ENCODE measurements around the gene DYDC2.
"Not testable (repeated sequence)": the region's sequence is repeated elsewhere in the genome, so short reads cannot be mapped to it uniquely, and the experiment has no call there.

DYDC2 gene

GRCh38 chr10:80356563-80356988 lies at the start of gene DYDC2, which contains the start of gene DYDC1:
Gene DYDC2, plus strand, starts transcription at chr10:80356781. Its CDS starts 5,663 bp downstream, at chr10:80362444.
Gene DYDC1, minus strand, starts transcription at chr10:80356755. Its CDS starts 4,154 bp downstream, at chr10:80352601.
- DNase-seq (ENCODE audit: low spot score): peak; percentile 68

DNA sequence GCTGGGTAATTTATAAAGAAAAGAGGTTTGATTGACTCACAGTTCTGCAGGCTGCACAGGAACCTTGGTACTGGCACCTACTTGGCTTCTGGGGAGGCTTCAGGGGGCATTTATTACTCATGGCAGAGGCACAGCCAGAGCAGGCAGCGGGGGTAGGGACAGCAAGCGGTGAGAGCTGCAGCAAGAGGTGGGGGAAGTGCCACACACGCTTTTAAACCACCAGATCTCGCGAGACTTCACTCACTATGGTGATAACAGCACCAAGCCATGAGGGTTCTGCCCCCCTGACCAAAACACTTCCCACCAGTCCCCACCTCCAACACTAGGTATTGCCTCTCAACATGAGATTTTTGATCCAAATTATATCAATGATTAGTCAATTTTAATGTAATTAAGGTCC lies 43.1 kb upstream of the DYDC2 start:
- DNase-seq (ENCODE audit: low spot score): no peak

- DNase-seq (ENCODE audit: low spot score): no peak
Observed at GRCh38 chr10:80315391-80315790, 41.2 kb upstream of the DYDC2 start.

DNA sequence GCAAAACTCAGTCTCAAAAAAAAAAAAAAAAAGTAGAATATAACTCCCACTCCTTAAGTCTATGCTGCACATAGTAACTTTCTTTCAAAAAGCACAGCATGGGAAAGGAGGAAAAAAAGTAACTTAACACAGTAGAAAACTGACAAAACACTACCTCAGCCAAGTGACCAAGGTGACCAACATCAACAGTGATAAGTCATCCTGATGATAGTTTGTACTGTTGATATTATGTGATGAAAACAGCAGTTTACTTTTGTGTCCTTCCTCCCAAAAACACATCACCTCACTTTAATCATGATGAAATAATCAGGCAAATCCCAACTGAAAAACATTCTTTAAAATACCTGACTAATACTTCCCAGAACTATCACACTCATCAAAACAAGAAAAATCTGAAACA lies 37.8 kb upstream of the DYDC2 start:
- no peak for DNase-seq (ENCODE audit: low spot score)

GRCh38 chr10:80319318-80319717 lies 37.3 kb upstream of the DYDC2 start:
- DNase-seq (ENCODE audit: low spot score): no peak

DNA sequence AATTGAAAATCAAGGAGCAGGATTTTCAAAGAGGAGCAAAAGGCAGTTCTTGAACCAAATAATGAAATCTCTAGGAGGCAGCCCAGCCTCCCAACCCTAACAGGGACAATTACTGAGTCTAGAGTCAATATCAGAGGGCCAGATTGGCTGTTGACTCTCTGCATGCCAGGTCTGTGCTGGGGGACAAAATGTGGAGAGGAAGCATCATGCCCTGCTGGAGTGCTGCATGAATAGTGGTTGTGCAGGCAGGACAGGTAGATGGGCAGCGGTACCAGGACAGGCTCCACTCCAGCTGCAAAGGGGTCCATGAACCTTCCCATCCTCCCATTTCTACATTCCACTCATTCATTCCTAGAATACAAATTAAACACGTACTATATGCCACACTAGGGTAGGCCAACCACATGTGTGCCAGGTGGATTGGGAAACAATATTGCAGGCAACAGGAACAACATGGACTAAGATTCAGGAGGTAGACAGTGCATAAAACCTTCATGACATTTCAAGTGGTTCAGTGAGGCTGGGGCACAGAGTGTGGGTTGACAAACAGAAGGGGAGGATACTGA lies 36.8 kb upstream of the DYDC2 start:
- DNase-seq (ENCODE audit: low spot score): no peak

DNA sequence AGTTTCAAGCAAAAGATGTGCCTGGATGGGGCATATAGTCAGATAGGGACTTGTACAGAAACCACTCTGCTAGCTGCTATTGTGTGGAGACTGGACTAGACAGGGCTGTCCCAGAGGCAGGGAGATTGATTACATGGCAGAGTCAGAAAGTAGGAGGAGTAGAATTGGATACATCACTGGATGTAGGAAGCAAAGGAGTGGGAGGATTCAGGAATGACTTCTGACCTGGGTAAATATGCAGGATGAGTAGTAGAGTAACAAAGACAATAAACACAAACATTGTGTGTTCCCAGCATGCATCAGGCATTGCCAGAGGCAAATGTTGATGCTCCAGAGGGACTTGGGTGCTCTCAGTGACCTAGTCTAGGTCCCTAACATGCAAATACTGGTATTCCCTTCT lies 36.2 kb upstream of the DYDC2 start:
- no peak for DNase-seq (ENCODE audit: low spot score)

GRCh38 chr10:80321183-80321582 lies 35.4 kb upstream of the DYDC2 start:
- no peak for DNase-seq (ENCODE audit: low spot score)

DNA sequence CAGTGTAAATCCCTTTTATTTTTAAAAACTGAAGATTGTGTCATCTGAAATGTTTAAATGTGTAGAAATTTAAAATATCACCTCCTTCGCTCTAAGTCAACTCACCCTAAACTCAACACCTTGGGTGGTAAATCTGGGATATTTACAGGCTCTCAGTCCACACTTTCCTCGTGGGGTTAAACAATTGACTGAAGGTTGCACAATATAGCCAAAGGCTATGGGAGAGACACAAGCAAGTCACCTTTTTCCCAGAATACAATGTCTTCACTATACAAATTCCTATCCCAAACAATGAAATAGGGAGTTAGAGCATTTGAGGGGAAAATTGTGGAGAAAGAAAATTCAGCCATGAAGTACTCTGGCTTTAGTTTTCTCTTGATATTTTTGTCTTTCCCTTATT lies 34.4 kb upstream of the DYDC2 start:
- no peak for DNase-seq (ENCODE audit: low spot score)

- no peak for DNase-seq (ENCODE audit: low spot score)
Observed at GRCh38 chr10:80322711-80323110, 33.9 kb upstream of the DYDC2 start.

DNA sequence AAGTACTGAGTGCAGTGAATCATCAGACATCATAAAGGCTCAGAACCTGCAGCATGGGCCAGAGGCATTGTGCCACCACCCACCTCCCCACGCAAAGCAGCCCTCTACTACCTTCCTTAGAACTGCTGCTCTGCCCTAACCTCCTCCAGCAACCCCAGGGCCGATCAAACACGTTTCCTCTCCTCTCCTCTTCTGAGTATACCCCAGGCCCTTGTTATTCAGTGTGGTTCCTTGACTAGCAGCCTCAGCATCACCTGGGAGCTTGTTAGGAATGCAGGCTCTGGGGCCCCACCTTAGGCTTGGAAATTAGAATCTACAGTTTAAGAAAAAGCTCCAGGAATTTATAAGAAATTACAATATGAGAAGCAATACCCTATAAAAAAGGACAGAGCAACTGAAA lies 33.3 kb upstream of the DYDC2 start:
- DNase-seq (ENCODE audit: low spot score): no peak

- no peak for DNase-seq (ENCODE audit: low spot score)
Observed at GRCh38 chr10:80324086-80324485, 32.5 kb upstream of the DYDC2 start.

DNA sequence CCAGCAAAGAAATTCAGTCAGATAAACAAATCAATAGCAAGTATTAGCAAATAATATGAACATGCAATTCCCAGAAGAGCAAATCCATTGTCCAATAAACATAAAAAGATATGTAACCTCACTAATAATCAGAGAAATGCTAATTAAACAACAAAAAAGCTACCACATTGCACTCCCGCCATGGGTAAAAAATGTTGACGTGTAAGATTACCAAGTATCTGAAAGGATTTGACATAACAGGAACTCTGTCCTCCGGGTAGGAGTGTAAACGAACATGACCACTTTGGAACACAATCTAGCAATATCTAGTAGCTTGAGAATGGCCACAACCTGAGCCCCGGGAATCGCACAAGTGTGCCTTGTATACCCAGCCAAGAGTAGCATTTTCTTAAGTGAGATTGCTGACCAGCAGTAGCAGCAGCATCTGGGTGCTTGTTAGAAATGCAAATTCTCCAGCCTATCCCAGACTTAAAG lies 31.7 kb upstream of the DYDC2 start:
- no peak for DNase-seq (ENCODE audit: low spot score)

DNA sequence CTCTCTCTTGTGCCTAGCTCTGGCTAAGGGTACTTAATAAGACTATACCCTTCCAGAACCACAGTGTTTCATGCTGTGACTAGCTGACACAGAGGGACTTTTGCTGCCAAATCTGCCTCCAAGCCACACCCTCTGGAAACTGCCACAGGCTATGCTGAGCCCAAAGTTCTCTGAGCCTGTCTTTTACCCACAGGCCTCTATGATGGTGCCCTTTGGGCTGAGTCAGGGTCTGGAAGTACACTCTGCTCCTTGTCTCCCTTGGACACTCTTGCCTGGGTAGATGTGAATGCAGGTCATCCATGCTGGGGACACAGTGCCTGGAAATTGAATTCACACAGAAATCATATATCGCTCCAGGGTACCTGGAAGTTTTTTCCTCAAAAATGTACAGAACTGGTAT lies 22.6 kb upstream of the DYDC2 start:
- DNase-seq (ENCODE audit: low spot score): no peak

DNA sequence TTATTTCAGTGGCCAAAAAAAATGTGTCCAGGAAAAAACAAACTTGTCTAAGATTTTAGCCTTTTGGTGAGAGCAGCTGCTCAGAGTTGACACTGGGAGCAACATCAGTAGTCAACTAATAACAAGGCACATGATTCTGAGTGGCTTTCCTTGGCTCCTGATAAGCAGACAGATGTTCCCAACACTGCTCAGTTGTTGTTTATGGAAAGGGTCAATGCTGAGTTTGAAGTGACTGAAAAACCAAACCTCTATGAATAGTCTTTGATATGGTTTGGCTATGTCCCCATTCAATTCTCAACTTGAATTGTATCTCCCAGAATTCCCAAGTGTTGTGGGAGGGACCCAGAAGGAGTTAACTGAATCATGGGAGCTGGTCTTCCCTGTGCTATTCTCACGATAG lies 12.3 kb upstream of the DYDC2 start:
- DNase-seq (ENCODE audit: low spot score): no peak

- no peak for DNase-seq (ENCODE audit: low spot score)
Observed at GRCh38 chr10:80344912-80345311, 11.7 kb upstream of the DYDC2 start.

DNA sequence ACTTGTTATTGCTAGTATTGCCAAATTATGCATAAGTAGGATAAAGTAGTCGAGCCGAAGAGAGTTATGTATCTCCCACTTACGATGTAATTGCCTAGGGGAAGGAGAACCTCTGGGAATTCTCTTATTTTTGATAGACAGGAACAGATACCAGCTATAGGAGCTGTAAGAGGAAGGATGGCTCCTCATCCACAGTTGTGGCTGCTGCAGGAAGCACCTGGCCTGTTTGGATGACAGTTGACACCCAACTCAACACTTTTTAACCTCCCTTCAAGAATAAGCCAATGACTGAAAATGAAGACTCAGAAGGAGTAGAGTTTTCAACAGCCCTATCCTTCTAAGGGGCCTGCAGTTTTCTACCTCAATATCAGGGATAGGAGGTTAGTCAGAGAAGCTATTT lies 6.3 kb upstream of the DYDC2 start:
- DNase-seq (ENCODE audit: low spot score): no peak

DNA sequence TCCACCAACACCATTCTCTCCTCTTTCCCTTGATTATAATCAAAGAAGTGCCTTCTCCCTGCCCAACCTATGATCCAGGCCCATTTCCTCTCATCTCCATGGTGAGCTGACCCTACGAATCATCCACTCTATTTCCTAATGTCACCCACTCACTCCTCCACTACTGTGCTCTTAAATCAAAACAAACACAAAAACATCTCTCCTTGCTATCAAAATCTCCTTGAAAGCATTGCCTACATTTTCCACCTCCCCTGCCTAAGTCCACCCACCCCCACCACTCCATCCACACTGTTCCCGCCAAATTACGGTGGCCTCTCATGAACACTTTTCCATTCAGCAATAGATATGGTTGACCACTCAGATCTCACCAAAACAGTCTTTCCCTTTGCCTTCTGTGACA lies 5.4 kb upstream of the DYDC2 start:
- no peak for DNase-seq (ENCODE audit: low spot score)

DNA sequence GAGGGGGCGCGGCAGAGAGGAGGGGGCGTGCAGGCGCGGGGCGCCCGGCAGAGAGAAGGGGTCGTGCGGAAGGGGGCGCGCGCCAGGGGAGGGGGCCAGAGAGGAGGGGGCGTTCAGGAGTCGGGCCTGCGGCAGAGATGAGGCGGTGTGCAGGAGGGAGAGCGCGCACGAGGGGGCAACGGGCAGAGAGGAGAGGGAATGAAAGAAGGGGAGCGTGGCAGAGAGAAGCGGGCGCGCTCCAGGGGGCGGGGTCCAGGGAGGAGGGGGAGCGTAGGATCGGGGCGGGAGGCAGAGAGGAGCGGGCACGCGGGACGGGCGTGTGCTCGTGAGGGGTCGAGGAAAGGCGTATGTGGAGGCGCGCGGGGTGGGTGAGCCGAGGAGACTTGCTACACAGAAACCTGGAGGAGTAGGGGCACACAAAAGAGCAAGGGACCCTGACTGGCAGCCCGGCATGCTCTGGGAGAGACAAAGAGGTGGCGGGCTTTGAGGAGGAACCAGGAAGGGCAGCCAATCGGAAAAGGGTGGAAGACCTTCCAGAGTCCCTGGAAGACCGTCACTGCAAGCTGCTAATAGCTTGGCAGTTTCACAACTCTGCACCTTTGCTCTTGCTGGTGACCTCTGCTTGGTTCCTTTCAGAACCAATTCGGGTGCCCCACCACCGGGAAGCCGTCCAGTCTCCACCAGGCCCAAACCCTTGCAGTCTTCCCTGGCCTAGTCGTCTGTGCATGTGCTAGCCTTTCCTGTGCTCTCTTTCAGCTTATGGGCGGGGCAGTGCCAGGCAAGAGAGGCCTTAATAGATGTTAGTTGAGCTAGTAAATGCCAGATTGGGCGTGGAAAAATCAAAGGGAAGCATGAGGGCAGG lies 639 bp downstream of the DYDC2 start:
- no peak for DNase-seq (ENCODE audit: low spot score)

- DNase-seq (ENCODE audit: low spot score): no peak
Observed at GRCh38 chr10:80357851-80358125, 1.2 kb downstream of the DYDC2 start.

- not testable (repeated sequence) for DNase-seq (ENCODE audit: low spot score)
Observed at GRCh38 chr10:80358925-80359324, 2.3 kb downstream of the DYDC2 start.

- no peak for DNase-seq (ENCODE audit: low spot score)
Observed at GRCh38 chr10:80359644-80360043, 3.1 kb downstream of the DYDC2 start.

DNA sequence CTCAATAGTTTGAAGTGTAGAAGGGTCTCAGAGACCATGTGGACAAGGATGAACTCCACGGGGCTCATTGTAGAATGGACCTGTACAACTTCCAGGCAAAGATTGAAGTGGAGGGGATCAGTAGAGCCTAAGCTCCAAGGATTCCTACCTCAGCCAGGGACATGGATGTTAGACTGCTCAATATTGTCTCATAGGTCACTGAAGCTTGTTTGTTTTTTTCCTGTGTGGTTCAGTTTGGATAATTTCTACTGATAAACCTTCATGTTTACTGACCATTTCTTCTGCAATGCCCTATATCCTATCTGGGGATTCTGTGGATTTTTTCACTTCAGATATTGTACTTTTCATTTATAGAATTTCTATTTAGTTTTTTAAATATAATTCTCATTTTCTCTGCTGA lies 8.9 kb downstream of the DYDC2 start:
- no peak for DNase-seq (ENCODE audit: low spot score)

DNA sequence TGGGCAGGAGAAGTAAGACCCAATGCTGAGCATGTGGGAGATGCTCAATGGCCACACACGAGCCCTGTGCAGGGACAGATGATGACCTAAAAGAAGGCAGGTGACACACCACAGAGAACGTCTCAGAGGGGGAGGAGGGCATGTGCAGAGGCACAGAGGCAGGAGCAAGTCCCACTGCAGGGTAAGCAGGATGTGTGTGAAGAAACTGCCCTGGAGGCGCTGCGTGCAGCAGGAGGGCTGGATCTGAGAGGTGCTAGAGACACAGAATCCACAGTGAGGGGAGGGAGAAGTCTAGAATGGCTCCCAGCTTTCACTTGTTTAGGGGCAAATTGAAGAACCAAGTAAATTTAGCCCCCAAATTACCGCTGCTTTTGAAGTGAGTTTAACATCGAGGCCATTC lies 14.9 kb downstream of the DYDC2 start:
- no peak for DNase-seq (ENCODE audit: low spot score)

Measured in left forelimb (tissue), 1 donor.